ENCODE measurements around the gene THRAP3.

DNA sequence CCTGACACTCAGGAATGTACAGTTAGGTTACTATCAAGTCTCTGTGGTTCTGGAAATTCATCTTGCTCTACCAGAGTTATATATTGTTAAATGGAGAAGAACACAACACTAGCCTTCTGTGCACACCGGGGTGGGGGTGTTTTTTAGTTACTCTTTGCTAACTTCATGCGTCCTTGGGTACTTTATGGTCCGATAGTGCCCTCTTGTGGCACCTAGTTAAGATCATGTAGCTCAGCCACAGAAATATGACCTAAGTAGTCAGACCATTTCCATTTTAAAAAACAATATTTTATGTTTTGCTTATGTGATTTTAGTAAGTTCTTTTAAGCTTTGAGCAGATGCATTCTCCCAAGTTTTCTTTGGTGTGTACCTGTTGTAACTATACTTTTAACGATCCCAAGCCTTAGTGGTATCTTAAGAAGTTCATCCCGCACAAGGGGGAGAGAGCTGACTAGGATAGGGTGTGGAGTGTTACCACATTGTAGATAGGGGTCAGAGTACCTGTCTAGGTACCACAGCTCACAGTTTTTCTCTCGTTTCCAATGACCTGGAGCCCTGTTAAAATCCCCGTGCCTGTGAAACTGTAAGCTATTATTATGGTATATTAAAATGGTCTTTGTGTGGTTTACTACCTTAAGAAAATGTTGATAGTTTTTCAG is 61.3 kb downstream of the THRAP3 start:
- TF ChIP-seq POLR2A (IDR thresholded peaks at IDR 0.05) (no peak), CTCF (IDR thresholded peaks at IDR 0.05) (peak; percentile 65 to 72 (median 68)), POLR2AphosphoS5 (IDR thresholded peaks at IDR 0.05) (no peak)
